ENCODE results near the gene ITPKC.
A peak's percentile ranks its signal among the peaks of the same experiment; 100 is the strongest.
"Not testable (repeated sequence)": the region's sequence is repeated elsewhere in the genome, so short reads cannot be mapped to it uniquely, and the experiment has no call there.

ITPKC gene

GRCh38 chr19:40742477-40742876, 25.6 kb downstream of the ITPKC start:
- DNase-seq = no peak

- DNase-seq = no peak
Measured at GRCh38 chr19:40742886-40743285, 26.0 kb downstream of the ITPKC start.

- no peak for DNase-seq
Measured at GRCh38 chr19:40743926-40744325, 27.0 kb downstream of the ITPKC start.

- DNase-seq = no peak
Measured at GRCh38 chr19:40744554-40745401, 27.9 kb downstream of the ITPKC start.

- no peak for DNase-seq
Measured at GRCh38 chr19:40745402-40745780, 28.5 kb downstream of the ITPKC start.

- DNase-seq = no peak
Measured at GRCh38 chr19:40747536-40747935, 30.6 kb downstream of the ITPKC start.

- peak; percentile 99 to 100 for DNase-seq
Measured at GRCh38 chr19:40750058-40750873, 33.4 kb downstream of the ITPKC start, which contains the start of gene ACTMAP. TSS of gene ACTMAP (minus strand) at chr19:40750477. CDS start at chr19:40749803, 674 bp downstream.

- peak; percentile 74 to 96 for DNase-seq
Measured at GRCh38 chr19:40750874-40751537, 34.1 kb downstream of the ITPKC start, which contains the start of gene SNRPA. TSS of gene SNRPA (plus strand) at chr19:40751203. CDS start at chr19:40751409, 206 bp downstream.

- DNase-seq = no peak
Measured at GRCh38 chr19:40752257-40752781, 35.4 kb downstream of the ITPKC start.

- DNase-seq = no peak
Measured at GRCh38 chr19:40754611-40755247, 37.8 kb downstream of the ITPKC start.

GRCh38 chr19:40755248-40755624, 38.3 kb downstream of the ITPKC start:
- no peak for DNase-seq

- DNase-seq = no peak
Measured at GRCh38 chr19:40755791-40756190, 38.9 kb downstream of the ITPKC start.

GRCh38 chr19:40756502-40757110, 39.7 kb downstream of the ITPKC start:
- DNase-seq = no peak

- DNase-seq = no peak
Measured at GRCh38 chr19:40758491-40758890, 41.6 kb downstream of the ITPKC start.

- no peak for DNase-seq
Measured at GRCh38 chr19:40759352-40759751, 42.4 kb downstream of the ITPKC start.

- no peak for DNase-seq
Measured at GRCh38 chr19:40762754-40763470, 46.0 kb downstream of the ITPKC start.

- no peak for DNase-seq
Measured at GRCh38 chr19:40763526-40763925, 46.6 kb downstream of the ITPKC start.

- DNase-seq = no peak
Measured at GRCh38 chr19:40763963-40764362, 47.1 kb downstream of the ITPKC start.

- not testable (repeated sequence) for DNase-seq
Measured at GRCh38 chr19:40766385-40766784, 49.5 kb downstream of the ITPKC start.

GRCh38 chr19:40768869-40769268, 52.0 kb downstream of the ITPKC start:
- DNase-seq = no peak

Data from cerebellar nuclear complex (tissue), 1 donor.